Measurements from ENCODE around the gene ATE1. TPM values are rescaled to one million over a fixed set of nuclear protein-coding genes. Genes with fewer than 3 reads are reported as not detected.

Gene ATE1
- total and polyA plus RNA-seq, 2 of the 4 experiments (the other 2 are of a cell fraction): 6.4 to 27.8 TPM

DNA sequence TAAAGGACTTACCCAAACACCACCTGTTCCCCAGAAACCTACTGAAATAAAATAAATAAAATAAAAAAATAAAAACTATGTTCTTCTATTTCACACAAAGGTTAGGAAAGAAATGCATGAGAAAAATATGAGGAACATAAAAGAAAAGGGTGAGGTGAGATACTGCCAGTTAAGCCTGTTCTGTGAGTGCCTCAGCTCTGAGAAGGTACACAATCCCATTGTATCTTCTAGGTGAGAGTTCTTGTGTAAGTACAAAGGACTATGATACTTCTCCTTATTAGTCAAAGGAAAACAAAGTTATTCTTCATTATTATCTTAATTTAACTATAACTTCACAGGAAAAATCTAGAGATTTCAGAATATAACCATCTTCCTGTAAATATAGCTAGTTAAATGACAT is 86.0 kb downstream of the ATE1 start:
- Histone ChIP-seq H2AK9ac (replicated peaks; ENCODE audit: low read depth, low read length, poor library complexity) (no peak overlapping the region), H3K9ac (ENCODE audit: low read depth, low read length) (no peak overlapping the region), H2BK5ac (ENCODE audit: low read depth, low read length, poor library complexity, severe bottlenecking) (no peak overlapping the region), H2BK15ac (ENCODE audit: low read depth, low read length) (no peak overlapping the region), H3K14ac (replicated peaks; ENCODE audit: low read depth, low read length) (no peak overlapping the region), H3K36me3 (ENCODE audit: control insufficient read depth, insufficient read depth, low read length) (0 out of 2 replicates have a peak, but pooled peaks cover 1% of the 10 kb centered on the region), H3K4me3 (ENCODE audit: insufficient read depth, low read depth, low read length) (no peak overlapping the region), H3K4me1 (ENCODE audit: control insufficient read depth, insufficient read depth, low read length) (no peaks in the 10 kb centered on the region), H3K9me1 (ENCODE audit: insufficient read depth, low read length) (no peaks in the 10 kb centered on the region; the same call in 1 of the 2 replicates), H2AFZ (replicated peaks; ENCODE audit: low read length, poor library complexity) (no peak overlapping the region), H3K4me2 (ENCODE audit: low read depth, low read length) (no peak overlapping the region), H2BK120ac (ENCODE audit: low read depth, low read length) (no peak overlapping the region), H4K8ac (ENCODE audit: low read depth in 2 of 2, low read length in 2 of 2) (no peak overlapping the region), H3K4ac (ENCODE audit: low read depth, low read length) (no peak overlapping the region), H2BK20ac (ENCODE audit: low read depth, low read length) (no peak overlapping the region), H3K27ac (ENCODE audit: insufficient read depth, low read length) (no peak overlapping the region), H4K5ac (ENCODE audit: low read depth, low read length) (no peak overlapping the region), H4K20me1 (ENCODE audit: insufficient read depth, low read length) (no peaks in the 10 kb centered on the region), H3K56ac (ENCODE audit: extremely low read depth, insufficient read depth, low read length) (no peak overlapping the region), H4K91ac (ENCODE audit: insufficient read depth, low read depth, low read length) (no peak overlapping the region), H2AK5ac (ENCODE audit: low read depth, low read length) (no peak overlapping the region), H3K18ac (ENCODE audit: low read depth, low read length) (no peak overlapping the region), H3K23ac (ENCODE audit: low read depth, low read length) (no peak overlapping the region), H3K79me1 (ENCODE audit: low read depth in 1 of 2, low read length in 2 of 2) (peaks cover 0 to 3% of the 10 kb centered on the region in 2 experiments; a peak in 1 of 4 replicates), H3K27me3 (ENCODE audit: control insufficient read depth, insufficient read depth, low read length) (no peaks in the 10 kb centered on the region), H3K9me3 (ENCODE audit: control insufficient read depth, insufficient read depth, low read length) (no peaks in the 10 kb centered on the region)
- intact Hi-C loops (cut with micrococcal nuclease): loop anchor here (1.0 kb wide), 1 partner anchor 9 kb away; no protein-coding TSS in a partner anchor
- POLR2A ChIA-PET (ENCODE audit: unreplicated experiment): no interaction called here
- no TSS peak for BruUV-seq (replicated peaks)
- no peak for TF ChIP-seq RCOR1 (IDR thresholded peaks at IDR 0.05; ENCODE audit: insufficient replicate concordance, low read length)
- TF ChIP-seq FOS (IDR thresholded peaks at IDR 0.05; ENCODE audit: low read depth, low read length): no peak
- no peak for TF ChIP-seq CEBPB (IDR thresholded peaks at IDR 0.05; ENCODE audit: low read depth, low read length)
- TF ChIP-seq ELK1 (IDR thresholded peaks at IDR 0.05; ENCODE audit: borderline replicate concordance, low read depth, low read length): no peak
- TF ChIP-seq BHLHE40 (IDR thresholded peaks at IDR 0.05; ENCODE audit: low read depth, low read length): no peak
- TF ChIP-seq MAZ (IDR thresholded peaks at IDR 0.05; ENCODE audit: borderline replicate concordance, low read depth, low read length): no peak
- dilution Hi-C loops (cut with HindIII; ENCODE audit: low sequenced_read_pairs, unreplicated experiment): no loop called here
- ATAC-seq (ENCODE audit: low read depth) (no peak), DNase-seq (no peak)
- CTCF ChIA-PET: interaction anchor here (0.5 kb wide), 1 partner anchor 209 kb away, joined by 3 read pairs; no protein-coding TSS in a partner anchor
- in situ Hi-C loops (cut with MboI; ENCODE audit: low sequenced_read_pairs): no loop called here
